Measurements from ENCODE around the gene TRIM59.
A peak's percentile ranks its signal among the peaks of the same experiment; 100 is the strongest.

Gene TRIM59, protein sequence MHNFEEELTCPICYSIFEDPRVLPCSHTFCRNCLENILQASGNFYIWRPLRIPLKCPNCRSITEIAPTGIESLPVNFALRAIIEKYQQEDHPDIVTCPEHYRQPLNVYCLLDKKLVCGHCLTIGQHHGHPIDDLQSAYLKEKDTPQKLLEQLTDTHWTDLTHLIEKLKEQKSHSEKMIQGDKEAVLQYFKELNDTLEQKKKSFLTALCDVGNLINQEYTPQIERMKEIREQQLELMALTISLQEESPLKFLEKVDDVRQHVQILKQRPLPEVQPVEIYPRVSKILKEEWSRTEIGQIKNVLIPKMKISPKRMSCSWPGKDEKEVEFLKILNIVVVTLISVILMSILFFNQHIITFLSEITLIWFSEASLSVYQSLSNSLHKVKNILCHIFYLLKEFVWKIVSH
- total RNA-seq = 10.6 to 25.9 reads per million in 2 donors

DNA sequence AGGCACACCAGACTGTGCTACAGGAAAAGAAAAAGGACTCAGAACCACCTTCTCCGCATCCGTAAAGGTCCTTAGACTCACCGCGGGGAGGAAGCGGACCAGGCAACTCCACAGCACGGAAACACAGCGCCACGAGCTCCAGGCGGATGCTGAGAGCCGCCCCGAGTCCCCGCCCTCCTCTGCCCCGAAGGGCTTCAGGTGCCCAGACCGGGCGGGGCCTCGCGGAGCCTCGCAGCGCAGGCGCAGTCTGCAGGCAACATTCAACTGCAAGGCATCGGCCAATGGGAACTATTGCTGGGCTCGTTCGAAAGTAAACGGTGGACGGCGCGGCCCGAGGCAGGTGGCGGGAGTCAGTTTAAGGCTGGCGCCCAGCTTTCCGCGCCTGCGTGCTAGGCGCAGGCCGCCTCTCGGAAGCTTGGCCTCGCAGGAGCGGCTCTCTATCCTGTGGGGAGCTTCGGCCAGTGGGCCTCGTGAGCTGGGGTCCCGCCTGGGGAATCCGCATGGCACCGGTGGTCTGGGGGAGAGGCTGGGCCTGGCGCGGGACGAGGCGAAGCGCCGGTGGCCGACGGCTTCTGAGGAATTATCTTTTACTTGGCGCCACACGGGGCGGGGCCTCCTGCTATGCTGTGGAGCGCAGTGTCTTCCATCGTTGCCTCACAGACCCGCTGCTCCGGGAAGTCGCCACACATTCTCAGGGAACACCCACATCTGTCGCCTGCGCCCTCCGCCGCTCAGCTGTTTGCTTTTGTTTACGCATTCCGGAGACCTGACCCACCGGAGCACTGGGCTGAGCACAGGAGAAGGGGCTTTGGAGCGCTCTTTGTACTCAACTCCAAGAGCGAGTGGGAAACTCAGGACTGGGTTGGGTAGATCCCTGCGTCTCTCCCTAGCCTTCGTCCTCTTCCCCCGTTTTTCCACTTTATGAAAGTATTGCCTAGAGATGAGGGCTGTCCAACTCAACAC is at the start of gene TRIM59:
TSS of gene TRIM59 (minus strand) at position 151 of the 963 bp plus-strand sequence. CDS start 10,603 bp downstream, outside the sequence.
- peak; percentile 92 to 99 (median 96) for DNase-seq

- DNase-seq = no peak
These were observed 48.6 kb upstream of the TRIM59 start for GRCh38 chr3:160498202-160498601.

DNA sequence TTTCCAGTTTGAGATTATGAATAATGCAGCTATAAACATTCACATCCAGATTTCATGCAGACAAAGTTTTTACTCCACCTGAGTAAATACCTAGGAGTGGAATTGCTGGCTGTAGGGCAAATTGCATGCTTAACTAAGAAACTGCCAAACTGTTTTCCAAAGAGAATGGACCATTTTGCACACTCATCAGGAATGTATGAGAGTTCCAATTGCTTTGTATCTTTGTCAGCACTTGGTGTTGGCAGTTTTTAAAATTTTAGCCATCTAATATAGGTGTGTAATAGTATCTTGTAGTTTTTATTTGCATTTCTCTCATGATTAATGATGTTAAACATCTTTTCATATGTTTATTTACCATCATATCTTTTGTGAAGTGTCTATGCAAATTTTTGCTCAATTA is 40.6 kb upstream of the TRIM59 start:
- DNase-seq = no peak

GRCh38 chr3:160486459-160486869 is 36.9 kb upstream of the TRIM59 start:
- peak in 1 of 5 experiments; percentile 61 for DNase-seq

DNA sequence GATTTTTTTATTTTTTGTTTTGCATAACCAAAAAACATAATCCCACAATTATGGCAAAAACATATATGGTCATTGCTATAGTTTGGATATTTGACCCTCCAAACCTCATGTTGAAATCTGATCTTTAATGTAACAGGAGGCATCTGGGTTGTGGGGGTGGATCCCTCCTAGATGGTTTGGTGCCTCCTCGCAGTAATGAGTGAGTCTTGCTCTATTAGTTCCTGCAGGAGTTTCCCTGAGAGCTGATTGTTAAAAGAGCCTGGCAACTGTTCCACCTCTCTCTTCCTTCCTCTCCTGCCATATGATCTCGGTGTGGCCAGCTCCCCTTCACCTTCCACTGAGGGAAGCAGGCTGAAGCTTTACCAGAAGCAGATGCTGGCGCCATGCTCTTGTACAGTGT is 33.2 kb upstream of the TRIM59 start:
- DNase-seq = no peak

DNA sequence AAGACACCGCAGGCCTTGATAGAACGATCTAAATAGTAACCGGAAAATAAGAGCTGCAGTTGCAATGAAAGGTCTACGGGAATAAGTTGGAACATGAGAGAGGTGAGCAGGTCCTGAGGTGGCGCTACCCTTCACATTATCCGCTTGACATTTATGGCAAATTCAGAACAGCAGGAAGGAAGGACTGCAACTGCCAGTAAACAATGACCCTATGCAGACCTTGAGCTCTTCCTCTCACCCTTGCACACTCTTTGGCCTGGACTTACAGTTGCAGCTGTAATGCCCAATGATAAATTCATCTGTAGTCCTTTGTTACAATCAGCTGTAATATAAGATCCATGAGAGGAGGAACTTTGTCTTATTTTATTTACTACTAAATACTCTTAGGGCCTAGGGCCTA is 32.3 kb upstream of the TRIM59 start:
- DNase-seq = no peak

GRCh38 chr3:160480931-160481330 is 31.3 kb upstream of the TRIM59 start:
- no peak for DNase-seq

- DNase-seq = no peak
These were observed 29.8 kb upstream of the TRIM59 start for GRCh38 chr3:160479376-160479775.

- DNase-seq = no peak
These were observed 28.8 kb upstream of the TRIM59 start for GRCh38 chr3:160478338-160478737.

- no peak for DNase-seq
These were observed 28.2 kb upstream of the TRIM59 start for GRCh38 chr3:160477750-160478149.

DNA sequence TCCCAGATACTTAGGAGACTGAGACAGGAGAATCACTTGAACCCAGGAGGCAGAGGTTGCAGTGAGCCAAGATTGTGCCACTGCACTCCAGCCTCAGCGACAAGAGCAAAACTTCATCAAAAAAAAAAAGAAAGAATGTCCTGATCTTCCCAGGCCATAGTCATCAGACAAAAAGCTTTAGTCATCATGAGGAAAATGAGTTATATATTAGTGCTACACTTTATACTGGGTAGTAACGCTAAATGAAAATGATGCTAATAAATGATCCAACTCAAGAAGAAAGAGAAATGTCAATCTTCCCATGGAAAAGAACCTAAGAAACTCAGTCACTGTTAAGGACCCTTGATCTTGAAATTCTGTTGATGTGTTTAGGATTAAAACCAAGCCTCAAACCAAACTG is 26.3 kb upstream of the TRIM59 start:
- DNase-seq = no peak

DNA sequence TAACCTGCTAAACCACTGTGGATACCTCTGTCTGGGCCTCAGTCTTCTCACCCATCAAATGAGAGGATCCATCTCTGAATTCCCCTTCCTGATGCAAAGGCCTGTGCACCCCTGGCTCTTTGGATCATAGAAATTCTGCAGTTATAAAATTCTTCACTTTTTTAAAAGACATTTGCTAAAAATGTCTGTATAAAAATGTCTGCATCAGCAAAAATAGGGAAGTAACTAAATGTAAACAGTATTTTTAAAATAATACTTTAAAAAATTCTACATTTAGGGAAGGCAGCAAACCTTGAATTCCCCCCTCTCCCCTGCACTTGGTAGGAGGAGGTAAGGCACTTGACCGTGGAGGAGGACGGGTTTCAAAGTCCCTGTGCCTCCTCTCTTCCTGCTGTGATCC is 25.6 kb upstream of the TRIM59 start:
- DNase-seq = no peak

DNA sequence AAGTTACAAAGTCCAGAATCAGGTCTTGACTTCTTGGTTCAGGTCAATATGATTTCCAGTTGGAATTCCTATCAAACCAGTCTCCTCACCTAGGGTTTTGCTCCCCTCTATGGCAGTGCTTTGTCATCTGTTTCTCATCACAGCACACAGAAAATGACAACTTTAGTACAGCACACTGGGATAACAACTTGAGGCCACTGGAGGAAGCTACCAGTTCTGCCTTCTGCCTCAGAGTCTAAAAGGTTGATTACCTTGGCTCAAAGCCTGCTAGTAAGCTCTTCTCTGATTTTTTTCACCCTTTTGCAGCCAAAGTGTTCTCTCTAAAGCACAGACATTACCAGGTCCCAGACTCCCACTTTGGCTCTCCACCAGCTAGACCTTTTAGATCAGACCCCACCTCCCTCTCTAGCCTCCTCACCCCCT is 24.8 kb upstream of the TRIM59 start:
- DNase-seq = no peak

GRCh38 chr3:160473978-160474377 is 24.4 kb upstream of the TRIM59 start:
- DNase-seq = no peak

- DNase-seq = no peak
These were observed 23.6 kb upstream of the TRIM59 start for GRCh38 chr3:160473221-160473620.

GRCh38 chr3:160472344-160472743 is 22.8 kb upstream of the TRIM59 start:
- DNase-seq = no peak

- DNase-seq = no peak
These were observed 22.3 kb upstream of the TRIM59 start for GRCh38 chr3:160471892-160472291.

GRCh38 chr3:160470181-160470580 is 20.6 kb upstream of the TRIM59 start:
- DNase-seq = no peak

DNA sequence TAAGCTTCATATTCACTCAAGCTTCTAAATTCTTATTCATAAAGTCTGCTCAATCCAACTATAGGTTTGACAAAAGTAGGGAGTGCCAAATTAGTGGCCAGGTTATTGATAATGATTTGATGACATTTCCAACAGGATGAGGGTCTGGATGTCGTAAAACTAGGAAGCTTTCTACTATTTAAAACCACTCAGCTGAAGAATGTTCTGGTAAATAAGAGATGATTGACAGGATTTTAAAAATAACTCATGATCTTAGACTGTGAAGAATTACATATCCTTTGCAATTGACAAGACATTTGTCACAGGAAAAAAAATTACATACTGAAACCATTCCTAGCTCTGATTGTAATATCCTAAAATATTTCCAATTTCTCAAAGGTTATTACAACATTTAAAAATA is 15.4 kb upstream of the TRIM59 start:
- no peak for DNase-seq

GRCh38 chr3:160464321-160464720 is 14.7 kb upstream of the TRIM59 start:
- DNase-seq = no peak

DNA sequence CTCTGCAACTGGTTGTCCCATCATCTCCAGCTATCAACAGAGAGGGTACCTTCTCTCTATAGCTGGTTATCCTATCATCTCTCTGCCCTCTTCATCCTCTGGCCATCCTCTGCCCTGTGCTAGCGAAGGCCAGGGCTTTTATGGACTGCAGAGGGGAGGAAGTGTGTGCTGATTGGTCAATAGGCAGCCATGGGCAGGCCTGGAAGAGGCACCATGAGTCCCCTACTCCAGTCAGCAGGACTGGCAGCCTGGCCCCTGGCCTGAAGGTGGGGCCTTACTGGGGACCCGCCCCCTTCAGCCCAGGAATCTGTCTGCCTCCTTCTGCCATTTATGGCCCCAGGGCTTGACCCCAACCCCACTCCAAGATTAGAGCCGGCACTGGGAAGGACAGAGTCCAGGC is 10.4 kb upstream of the TRIM59 start:
- no peak for DNase-seq

GRCh38 chr3:160459450-160459970 is 9.9 kb upstream of the TRIM59 start:
- no peak for DNase-seq

GRCh38 chr3:160458151-160458550 is 8.6 kb upstream of the TRIM59 start:
- DNase-seq = no peak

All from T-helper 2 cell (primary cell).